SK-N-SH (cell line): Measurements from ENCODE around the gene SWI5.
A peak's percentile ranks its signal among the peaks of the same experiment; 100 is the strongest.

Source experiments
- EP300 ChIP-seq, 2 experiments: IDR thresholded peaks; 2 replicates each; pipeline versions ENCODE4 v1.4.0 to v1.6.1; 2012; ENCODE audit warnings: borderline replicate concordance in 1 of 2, low read depth in 1 of 2, low read length in 1 of 2
- EZH2phosphoT487 ChIP-seq: fragments of 200-600 bp; sonication (generic); IDR thresholded peaks from 2 replicates; pipeline ENCODE4 v1.6.1; 2017; ENCODE audit warnings: low read depth, mixed run types, mild to moderate bottlenecking, antibody characterized with exemption, moderate library complexity, borderline replicate concordance
- FOSL2 ChIP-seq: IDR thresholded peaks from 2 replicates; pipeline ENCODE4 v1.4.0; 2012; ENCODE audit warnings: low read depth, mild to moderate bottlenecking, moderate library complexity, borderline replicate concordance
- MXI1 ChIP-seq: IDR thresholded peaks from 2 replicates; pipeline ENCODE4 v1.6.1; 2012; ENCODE audit warnings: mild to moderate bottlenecking, low read depth, low read length, improper control_type of control experiment
- POLR2AphosphoS5 ChIP-seq: IDR thresholded peaks from 2 replicates; pipeline ENCODE4 v1.6.1; 2012; ENCODE audit warnings: low read depth, low read length
- TF ChIP-seq, protein P1 (sequence below): fragments of 200-600 bp; sonication (generic); IDR thresholded peaks from 2 replicates; pipeline ENCODE4 v1.6.1; 2017; ENCODE audit warnings: antibody characterized with exemption, mild to moderate bottlenecking, moderate library complexity
- TF ChIP-seq, protein P2 (sequence below): fragments of 150-350 bp; IDR thresholded peaks from 2 replicates; pipeline ENCODE4 v1.6.1; 2017; ENCODE audit warnings: antibody characterized with exemption, low read length, low read depth, borderline replicate concordance
- TF ChIP-seq, protein P3 (sequence below): IDR thresholded peaks from 2 replicates; pipeline ENCODE4 v1.4.0; 2012; ENCODE audit warnings: low read depth
- TF ChIP-seq, protein P4 (sequence below): IDR thresholded peaks from 2 replicates; pipeline ENCODE4 v1.4.0; 2012; ENCODE audit warnings: low read depth, borderline replicate concordance

DNA sequence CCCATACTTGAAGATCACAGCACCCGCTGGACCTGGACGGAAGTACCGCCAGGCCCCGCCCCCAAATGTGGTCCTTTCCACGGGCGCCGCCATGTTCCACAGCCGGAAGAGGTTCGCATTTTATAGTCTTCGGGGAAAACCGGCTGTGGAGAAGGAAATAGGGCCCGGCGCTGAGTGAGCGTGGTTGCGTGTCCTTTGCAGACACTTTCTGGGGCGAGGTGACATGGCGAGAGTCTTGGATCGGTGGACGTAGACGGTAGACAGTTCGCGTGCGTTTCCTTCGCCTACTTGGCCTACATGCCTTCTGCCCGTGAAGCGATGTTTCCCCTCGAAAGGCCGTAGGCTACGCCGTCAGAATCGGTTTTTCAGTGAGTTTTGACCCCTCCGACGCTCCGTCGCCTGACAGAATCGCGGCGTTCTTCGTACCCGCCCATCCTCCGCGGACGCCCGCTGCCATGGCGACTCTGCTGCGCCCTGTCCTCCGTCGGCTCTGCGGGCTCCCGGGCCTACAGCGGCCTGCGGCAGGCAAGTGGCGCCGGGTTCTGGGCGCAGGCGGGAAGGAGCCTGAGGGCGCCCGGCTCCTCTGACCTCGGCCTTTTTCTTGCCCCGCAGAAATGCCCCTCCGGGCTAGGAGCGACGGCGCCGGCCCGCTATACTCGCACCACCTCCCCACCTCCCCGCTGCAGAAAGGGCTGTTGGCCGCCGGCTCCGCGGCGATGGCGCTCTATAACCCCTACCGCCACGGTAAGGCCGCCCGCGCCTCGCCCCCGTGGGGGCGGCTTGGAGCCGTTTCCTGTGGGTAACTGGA lies 46.5 kb downstream of the SWI5 start, which contains the start of the genes COQ4 and TRUB2:
- TF ChIP-seq POLR2AphosphoS5 (no peak; the same call in none of the 2 replicates), EP300 (IDR thresholded peaks at IDR 0.05; ENCODE audit: borderline replicate concordance in 1 of 2, low read depth in 1 of 2, low read length in 1 of 2) (no peak), EZH2phosphoT487 (no peak), MXI1 (peak; percentile 100), FOSL2 (no peak)
- TF ChIP-seq, protein P1, sequence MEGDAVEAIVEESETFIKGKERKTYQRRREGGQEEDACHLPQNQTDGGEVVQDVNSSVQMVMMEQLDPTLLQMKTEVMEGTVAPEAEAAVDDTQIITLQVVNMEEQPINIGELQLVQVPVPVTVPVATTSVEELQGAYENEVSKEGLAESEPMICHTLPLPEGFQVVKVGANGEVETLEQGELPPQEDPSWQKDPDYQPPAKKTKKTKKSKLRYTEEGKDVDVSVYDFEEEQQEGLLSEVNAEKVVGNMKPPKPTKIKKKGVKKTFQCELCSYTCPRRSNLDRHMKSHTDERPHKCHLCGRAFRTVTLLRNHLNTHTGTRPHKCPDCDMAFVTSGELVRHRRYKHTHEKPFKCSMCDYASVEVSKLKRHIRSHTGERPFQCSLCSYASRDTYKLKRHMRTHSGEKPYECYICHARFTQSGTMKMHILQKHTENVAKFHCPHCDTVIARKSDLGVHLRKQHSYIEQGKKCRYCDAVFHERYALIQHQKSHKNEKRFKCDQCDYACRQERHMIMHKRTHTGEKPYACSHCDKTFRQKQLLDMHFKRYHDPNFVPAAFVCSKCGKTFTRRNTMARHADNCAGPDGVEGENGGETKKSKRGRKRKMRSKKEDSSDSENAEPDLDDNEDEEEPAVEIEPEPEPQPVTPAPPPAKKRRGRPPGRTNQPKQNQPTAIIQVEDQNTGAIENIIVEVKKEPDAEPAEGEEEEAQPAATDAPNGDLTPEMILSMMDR: peak; percentile 16
- TF ChIP-seq, protein P2, sequence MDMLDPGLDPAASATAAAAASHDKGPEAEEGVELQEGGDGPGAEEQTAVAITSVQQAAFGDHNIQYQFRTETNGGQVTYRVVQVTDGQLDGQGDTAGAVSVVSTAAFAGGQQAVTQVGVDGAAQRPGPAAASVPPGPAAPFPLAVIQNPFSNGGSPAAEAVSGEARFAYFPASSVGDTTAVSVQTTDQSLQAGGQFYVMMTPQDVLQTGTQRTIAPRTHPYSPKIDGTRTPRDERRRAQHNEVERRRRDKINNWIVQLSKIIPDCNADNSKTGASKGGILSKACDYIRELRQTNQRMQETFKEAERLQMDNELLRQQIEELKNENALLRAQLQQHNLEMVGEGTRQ: no peak; the same call in 1 of the 2 replicates
- TF ChIP-seq, protein P3, sequence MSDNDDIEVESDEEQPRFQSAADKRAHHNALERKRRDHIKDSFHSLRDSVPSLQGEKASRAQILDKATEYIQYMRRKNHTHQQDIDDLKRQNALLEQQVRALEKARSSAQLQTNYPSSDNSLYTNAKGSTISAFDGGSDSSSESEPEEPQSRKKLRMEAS: peak; percentile 99
- TF ChIP-seq, protein P4, sequence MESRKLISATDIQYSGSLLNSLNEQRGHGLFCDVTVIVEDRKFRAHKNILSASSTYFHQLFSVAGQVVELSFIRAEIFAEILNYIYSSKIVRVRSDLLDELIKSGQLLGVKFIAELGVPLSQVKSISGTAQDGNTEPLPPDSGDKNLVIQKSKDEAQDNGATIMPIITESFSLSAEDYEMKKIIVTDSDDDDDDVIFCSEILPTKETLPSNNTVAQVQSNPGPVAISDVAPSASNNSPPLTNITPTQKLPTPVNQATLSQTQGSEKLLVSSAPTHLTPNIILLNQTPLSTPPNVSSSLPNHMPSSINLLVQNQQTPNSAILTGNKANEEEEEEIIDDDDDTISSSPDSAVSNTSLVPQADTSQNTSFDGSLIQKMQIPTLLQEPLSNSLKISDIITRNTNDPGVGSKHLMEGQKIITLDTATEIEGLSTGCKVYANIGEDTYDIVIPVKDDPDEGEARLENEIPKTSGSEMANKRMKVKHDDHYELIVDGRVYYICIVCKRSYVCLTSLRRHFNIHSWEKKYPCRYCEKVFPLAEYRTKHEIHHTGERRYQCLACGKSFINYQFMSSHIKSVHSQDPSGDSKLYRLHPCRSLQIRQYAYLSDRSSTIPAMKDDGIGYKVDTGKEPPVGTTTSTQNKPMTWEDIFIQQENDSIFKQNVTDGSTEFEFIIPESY: no peak
